Activated CD8-positive, alpha-beta memory T cell treated with anti-CD3 and anti-CD28 coated beads for 1 hour (primary cell): ENCODE measurements around the gene RGS10.

ENCODE experiments used
- DNase-seq, 2 donors: peaks; one replicate each; pipeline ENCODE4 v3.0.0-alpha.2; 2020; ENCODE audit warnings: low read depth in 1 of 2; ENCODE audit errors: extremely low read depth in 1 of 2

RGS10 gene

GRCh38 chr10:119499677-119500002, 42.9 kb downstream of the RGS10 start:
- no peak for DNase-seq

GRCh38 chr10:119498889-119499676, 43.4 kb downstream of the RGS10 start:
- DNase-seq = no peak

- DNase-seq = no peak
Measured at GRCh38 chr10:119497243-119497642, 45.3 kb downstream of the RGS10 start.

- no peak for DNase-seq
Measured at GRCh38 chr10:119496273-119496672, 46.2 kb downstream of the RGS10 start.

GRCh38 chr10:119495545-119495944, 47.0 kb downstream of the RGS10 start:
- DNase-seq = no peak

- no peak for DNase-seq
Measured at GRCh38 chr10:119495021-119495505, 47.5 kb downstream of the RGS10 start.

GRCh38 chr10:119494236-119495020, 48.1 kb downstream of the RGS10 start:
- DNase-seq = no peak

GRCh38 chr10:119493155-119493554, 49.4 kb downstream of the RGS10 start:
- DNase-seq = no peak

- no peak for DNase-seq
Measured at GRCh38 chr10:119491966-119492757, 50.4 kb downstream of the RGS10 start.

- DNase-seq = no peak
Measured at GRCh38 chr10:119489991-119490326, 52.6 kb downstream of the RGS10 start.

GRCh38 chr10:119488675-119489074, 53.8 kb downstream of the RGS10 start:
- DNase-seq = no peak

GRCh38 chr10:119483839-119484238, 58.7 kb downstream of the RGS10 start:
- DNase-seq = no peak

GRCh38 chr10:119483001-119483400, 59.5 kb downstream of the RGS10 start:
- DNase-seq = no peak

- DNase-seq = no peak
Measured at GRCh38 chr10:119481781-119482426, 60.6 kb downstream of the RGS10 start.

GRCh38 chr10:119480667-119481066, 61.9 kb downstream of the RGS10 start:
- no peak for DNase-seq

GRCh38 chr10:119479532-119479931, 63.0 kb downstream of the RGS10 start:
- no peak for DNase-seq

GRCh38 chr10:119478811-119479341, 63.6 kb downstream of the RGS10 start:
- no peak for DNase-seq

- no peak for DNase-seq
Measured at GRCh38 chr10:119478111-119478802, 64.3 kb downstream of the RGS10 start.

GRCh38 chr10:119477444-119477843, 65.1 kb downstream of the RGS10 start:
- DNase-seq = no peak

- DNase-seq = no peak
Measured at GRCh38 chr10:119474606-119475005, 67.9 kb downstream of the RGS10 start.
